Stimulated activated CD8-positive, alpha-beta memory T cell treated with anti-CD3 and anti-CD28 coated beads, Interleukin-2, amount 100 ng/mL, for 1 hour (primary cell): ENCODE results near the gene SH3PXD2A.
"Not testable (repeated sequence)": the region's sequence is repeated elsewhere in the genome, so short reads cannot be mapped to it uniquely, and the experiment has no call there.

Experiments
- DNase-seq, 2 donors: peaks; one replicate each; pipeline ENCODE4 v3.0.0-alpha.2; 2020; ENCODE audit warnings: low read depth in 2 of 2

The SH3PXD2A gene

GRCh38 chr10:103849880-103850571 lies 5.3 kb downstream of the SH3PXD2A start:
- DNase-seq, result no peak

GRCh38 chr10:103849212-103849877 lies 6.0 kb downstream of the SH3PXD2A start:
- DNase-seq, result no peak

DNA sequence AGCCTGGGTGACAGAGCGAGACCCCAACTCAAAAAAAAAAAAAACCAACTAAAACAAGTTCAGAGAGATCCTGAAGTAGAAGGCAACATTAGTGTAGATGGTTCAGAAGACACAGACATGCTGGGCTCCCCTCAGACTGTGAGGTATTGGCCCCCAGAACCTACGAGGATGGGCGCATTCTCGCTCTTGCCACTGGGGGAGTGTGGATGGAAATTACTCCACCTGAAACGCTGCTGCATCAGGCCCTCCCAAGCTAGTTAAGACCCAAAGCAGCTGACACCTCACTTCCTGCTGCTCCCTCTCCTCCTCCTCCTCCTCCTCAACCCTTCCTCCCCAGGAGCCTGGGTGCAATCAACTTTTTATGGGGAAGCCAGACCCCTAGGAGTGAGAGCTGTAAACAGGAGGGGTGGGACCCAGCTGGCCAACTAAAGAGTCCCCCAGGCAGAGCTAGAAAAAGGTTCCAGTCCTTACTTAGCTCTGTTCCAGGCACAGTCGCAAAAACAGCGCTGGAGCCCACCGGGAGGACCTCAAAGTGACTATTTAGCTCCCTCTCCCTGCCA lies 7.4 kb downstream of the SH3PXD2A start:
- DNase-seq, result no peak

GRCh38 chr10:103847346-103847745 lies 8.0 kb downstream of the SH3PXD2A start:
- no peak for DNase-seq

- DNase-seq, result no peak
These were observed 9.4 kb downstream of the SH3PXD2A start for GRCh38 chr10:103845972-103846371.

- DNase-seq, result not testable (repeated sequence)
These were observed 10.0 kb downstream of the SH3PXD2A start for GRCh38 chr10:103845346-103845745.

GRCh38 chr10:103843854-103844570 lies 11.4 kb downstream of the SH3PXD2A start:
- DNase-seq, result no peak

DNA sequence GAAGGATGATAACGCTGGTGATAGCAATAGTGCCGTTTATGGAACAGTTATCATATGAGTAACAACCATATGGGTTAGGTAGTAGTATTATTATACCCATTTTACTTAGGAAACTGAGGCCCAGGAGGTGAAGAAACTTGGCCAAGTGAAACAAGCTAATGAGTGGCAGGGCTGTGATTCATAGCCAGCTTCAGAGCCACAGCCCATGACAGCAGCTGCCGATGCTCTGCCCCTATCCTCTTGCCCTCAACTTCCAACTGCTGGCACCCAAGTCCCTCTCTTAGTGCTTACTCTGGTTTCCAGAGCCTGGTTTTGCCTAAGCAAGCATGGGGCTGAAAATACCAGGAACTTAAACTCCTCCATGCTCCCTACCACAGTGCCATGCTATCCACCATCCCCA lies 12.3 kb downstream of the SH3PXD2A start:
- no peak for DNase-seq

- DNase-seq, result no peak
These were observed 12.8 kb downstream of the SH3PXD2A start for GRCh38 chr10:103842605-103843004.

GRCh38 chr10:103841519-103841918 lies 13.9 kb downstream of the SH3PXD2A start:
- DNase-seq, result no peak

GRCh38 chr10:103840740-103841070 lies 14.7 kb downstream of the SH3PXD2A start:
- DNase-seq, result no peak

GRCh38 chr10:103839872-103840739 lies 15.3 kb downstream of the SH3PXD2A start:
- no peak for DNase-seq

GRCh38 chr10:103839519-103839871 lies 15.9 kb downstream of the SH3PXD2A start:
- DNase-seq, result no peak

GRCh38 chr10:103838862-103839518 lies 16.4 kb downstream of the SH3PXD2A start:
- DNase-seq, result no peak

- DNase-seq, result no peak
These were observed 17.3 kb downstream of the SH3PXD2A start for GRCh38 chr10:103838070-103838395.

GRCh38 chr10:103837370-103838069 lies 17.9 kb downstream of the SH3PXD2A start:
- DNase-seq, result no peak

GRCh38 chr10:103836861-103837260 lies 18.5 kb downstream of the SH3PXD2A start:
- no peak for DNase-seq

- no peak for DNase-seq
These were observed 19.1 kb downstream of the SH3PXD2A start for GRCh38 chr10:103836273-103836672.

DNA sequence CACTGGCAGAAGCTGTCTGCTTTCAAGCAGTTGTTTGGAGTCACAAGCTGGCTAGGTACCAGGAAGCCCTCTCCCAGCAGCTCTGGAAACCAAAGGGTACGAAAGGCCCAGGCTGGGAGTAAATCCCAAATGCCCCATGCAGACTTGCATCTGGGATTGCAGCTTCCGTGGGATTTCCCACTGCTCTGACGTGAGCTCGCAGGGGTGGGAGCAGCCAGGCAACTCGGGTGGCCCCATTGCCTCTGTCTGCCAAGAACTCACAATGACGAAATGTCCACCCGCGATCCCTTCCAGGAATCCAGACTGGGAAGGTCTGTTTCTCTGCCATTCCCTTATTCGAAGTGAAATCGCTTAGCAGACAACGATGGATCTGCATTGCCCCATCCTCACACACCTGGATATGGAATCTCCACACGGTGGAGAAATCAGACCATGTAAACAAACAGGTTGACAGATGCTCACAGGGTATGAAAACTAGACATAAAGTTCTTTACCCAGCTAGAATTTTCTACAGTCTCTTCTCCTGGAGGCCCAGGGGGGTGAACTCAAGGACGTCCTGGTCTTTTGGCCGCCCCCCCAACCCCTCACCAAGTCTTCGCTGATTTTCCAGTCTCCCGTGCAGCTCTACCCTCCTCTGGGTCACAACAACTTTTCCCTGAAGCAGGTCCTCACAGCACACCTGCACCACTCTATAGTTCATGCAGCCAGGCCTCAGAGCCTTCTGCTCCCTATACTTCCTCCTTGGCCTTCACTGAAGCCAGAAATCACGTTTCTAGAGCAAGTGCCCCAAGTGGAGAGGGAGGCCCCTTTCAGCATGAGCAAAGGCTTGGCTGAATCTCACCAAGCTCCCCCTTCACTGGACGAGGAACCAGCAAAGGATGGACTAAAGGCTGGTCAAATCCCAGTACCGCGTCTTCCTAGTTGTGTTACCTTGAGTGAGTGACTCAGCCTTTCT lies 20.0 kb downstream of the SH3PXD2A start:
- no peak for DNase-seq
